Endothelial cell (in vitro differentiated cells): ENCODE results near the gene SFXN4. TPM values are rescaled to one million over a fixed set of nuclear protein-coding genes. Genes with fewer than 3 reads are reported as not detected.
A peak's percentile ranks its signal among the peaks of the same experiment; 100 is the strongest.

ENCODE experiments used
- DNase-seq: peaks from one replicate; pipeline ENCODE4 v3.0.0; 2021; ENCODE audit warnings: low spot score
- H3K27ac Mint-ChIP-seq: one replicate; pipeline ENCODE4 v1.8.0; 2021; ENCODE audit warnings: mixed read lengths, inconsistent platforms; ENCODE audit not compliant: unreplicated experiment
- H3K27me3 Mint-ChIP-seq: one replicate; pipeline ENCODE4 v1.8.0; 2021; ENCODE audit warnings: mild to moderate bottlenecking, moderate library complexity, mixed read lengths, inconsistent platforms; ENCODE audit not compliant: unreplicated experiment
- H3K36me3 Mint-ChIP-seq: one replicate; pipeline ENCODE4 v1.8.0; 2021; ENCODE audit warnings: mild to moderate bottlenecking, low read depth, mixed read lengths, inconsistent platforms; ENCODE audit not compliant: unreplicated experiment
- H3K4me1 Mint-ChIP-seq: one replicate; pipeline ENCODE4 v1.8.0; 2021; ENCODE audit warnings: mild to moderate bottlenecking, mixed read lengths, inconsistent platforms; ENCODE audit not compliant: unreplicated experiment
- H3K4me3 Mint-ChIP-seq: one replicate; pipeline ENCODE4 v1.8.0; 2021; ENCODE audit warnings: mild to moderate bottlenecking, mixed read lengths, inconsistent platforms; ENCODE audit not compliant: unreplicated experiment
- H3K9me3 Mint-ChIP-seq: one replicate; pipeline ENCODE4 v1.8.0; 2021; ENCODE audit warnings: mixed read lengths, inconsistent platforms; ENCODE audit not compliant: unreplicated experiment
- total RNA-seq: library from RNA; stranded (reverse); fragmentation: NEBNext Ultra II Directional; extraction: Animal tissue kit (Norgen Biotek cat#: 25700); gene quantifications from one replicate; pipeline ENCODE4 v1.2.1, GENCODE V29; 2021; ENCODE audit not compliant: unreplicated experiment
- TF ChIP-seq, protein P1 (sequence below): fragments of 200-600 bp; sonication (generic); IDR thresholded peaks from one replicate; pipeline ENCODE4 v1.5.0; 2021; ENCODE audit warnings: antibody characterized with exemption; ENCODE audit not compliant: unreplicated experiment

SFXN4 gene
- total RNA-seq, 1 donor from 2014 or later, result 19.0 TPM

DNA sequence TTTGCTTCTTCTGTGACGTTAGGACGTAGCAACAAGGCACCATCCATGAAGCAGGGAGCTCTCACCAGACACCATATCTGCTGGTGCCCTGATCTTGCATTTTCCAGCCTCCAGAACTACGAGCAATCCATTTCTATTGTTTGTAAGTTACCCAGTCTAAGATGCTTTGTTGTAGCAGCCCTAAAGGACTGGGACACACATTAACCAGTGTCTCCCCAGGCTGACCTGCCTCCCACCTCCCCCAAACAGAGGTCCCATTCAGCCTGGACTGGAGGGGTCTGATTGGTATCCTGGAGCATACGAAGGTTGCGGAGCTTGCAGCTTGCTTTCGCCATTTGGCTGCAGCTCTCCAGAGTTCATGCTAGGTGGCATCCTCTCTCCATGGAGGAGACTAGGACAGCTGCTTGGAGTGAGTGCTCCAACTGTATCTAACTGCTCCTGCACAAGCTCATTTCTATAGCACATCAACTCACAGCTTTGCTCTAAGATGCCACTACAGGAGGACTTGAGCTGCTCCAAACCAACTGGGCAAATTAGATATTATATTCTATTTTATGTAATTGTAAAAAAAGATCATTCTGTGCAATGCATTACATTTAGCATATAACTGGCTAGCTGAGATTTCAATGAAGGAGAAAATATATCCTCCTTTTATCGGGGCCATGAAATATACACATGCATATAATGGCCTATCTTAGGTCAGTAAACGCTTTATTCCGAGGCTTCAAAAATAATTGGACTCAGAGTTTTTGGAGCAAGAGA lies 33.9 kb upstream of the SFXN4 start:
- Mint-ChIP-seq H3K27ac (peak overlapping the region; percentile 11), H3K4me3 (no peak overlapping the region), H3K4me1 (peaks cover 41% of the 10 kb centered on the region), H3K27me3 (no peaks in the 10 kb centered on the region), H3K36me3 (peaks cover 3% of the 10 kb centered on the region), H3K9me3 (no peaks in the 10 kb centered on the region)
- TF ChIP-seq, protein P1, sequence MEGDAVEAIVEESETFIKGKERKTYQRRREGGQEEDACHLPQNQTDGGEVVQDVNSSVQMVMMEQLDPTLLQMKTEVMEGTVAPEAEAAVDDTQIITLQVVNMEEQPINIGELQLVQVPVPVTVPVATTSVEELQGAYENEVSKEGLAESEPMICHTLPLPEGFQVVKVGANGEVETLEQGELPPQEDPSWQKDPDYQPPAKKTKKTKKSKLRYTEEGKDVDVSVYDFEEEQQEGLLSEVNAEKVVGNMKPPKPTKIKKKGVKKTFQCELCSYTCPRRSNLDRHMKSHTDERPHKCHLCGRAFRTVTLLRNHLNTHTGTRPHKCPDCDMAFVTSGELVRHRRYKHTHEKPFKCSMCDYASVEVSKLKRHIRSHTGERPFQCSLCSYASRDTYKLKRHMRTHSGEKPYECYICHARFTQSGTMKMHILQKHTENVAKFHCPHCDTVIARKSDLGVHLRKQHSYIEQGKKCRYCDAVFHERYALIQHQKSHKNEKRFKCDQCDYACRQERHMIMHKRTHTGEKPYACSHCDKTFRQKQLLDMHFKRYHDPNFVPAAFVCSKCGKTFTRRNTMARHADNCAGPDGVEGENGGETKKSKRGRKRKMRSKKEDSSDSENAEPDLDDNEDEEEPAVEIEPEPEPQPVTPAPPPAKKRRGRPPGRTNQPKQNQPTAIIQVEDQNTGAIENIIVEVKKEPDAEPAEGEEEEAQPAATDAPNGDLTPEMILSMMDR, result no peak
- peak; percentile 60 for DNase-seq

DNA sequence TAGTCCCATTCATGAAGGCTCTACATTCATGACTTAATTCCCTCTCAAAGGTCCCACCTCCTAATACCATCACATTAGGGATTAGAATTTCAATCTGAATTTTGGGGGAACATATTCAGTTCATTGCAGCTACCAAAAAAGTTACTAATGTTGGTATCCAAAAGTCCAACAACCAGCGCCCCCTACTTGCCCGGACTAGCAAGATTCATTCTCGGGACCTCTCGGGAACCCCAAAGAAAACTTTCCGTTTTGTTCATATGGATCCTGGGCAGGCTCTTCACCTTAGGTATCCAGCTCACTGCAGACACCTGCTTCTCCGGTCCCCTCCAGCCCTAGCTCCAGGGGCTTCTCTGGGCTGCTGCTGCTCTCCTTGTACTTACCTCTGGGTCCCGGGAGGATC lies 32.9 kb upstream of the SFXN4 start:
- TF ChIP-seq, protein P1, result peak; percentile 24
- Mint-ChIP-seq H3K4me1 (peaks cover 33% of the 10 kb centered on the region), H3K36me3 (peaks cover 3% of the 10 kb centered on the region), H3K27me3 (no peaks in the 10 kb centered on the region), H3K4me3 (no peak overlapping the region), H3K9me3 (no peaks in the 10 kb centered on the region), H3K27ac (peak overlapping the region; percentile 42)
- no peak for DNase-seq

DNA sequence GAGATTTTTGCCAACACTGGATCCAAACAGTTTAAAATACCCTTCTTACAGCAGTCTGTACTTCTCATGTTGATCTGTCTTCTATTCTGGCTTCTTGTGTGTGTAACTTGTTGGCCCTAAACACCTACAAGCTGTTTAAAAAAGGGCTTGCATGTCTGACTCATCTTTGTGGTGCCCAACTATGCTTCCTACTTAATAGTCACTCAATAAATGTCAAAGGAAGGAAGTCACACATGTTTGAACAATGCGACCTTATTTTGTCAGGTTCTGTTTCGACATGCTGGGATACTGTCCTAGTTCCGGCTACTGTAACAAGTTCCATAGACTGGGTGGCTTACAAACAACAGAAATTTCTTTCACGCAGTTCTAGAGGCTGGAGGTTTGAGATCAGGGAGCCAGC lies 32.4 kb upstream of the SFXN4 start:
- Mint-ChIP-seq H3K4me3 (no peak overlapping the region), H3K36me3 (peaks cover 3% of the 10 kb centered on the region), H3K9me3 (no peaks in the 10 kb centered on the region), H3K27ac (peak overlapping the region; percentile 62), H3K4me1 (peaks cover 29% of the 10 kb centered on the region), H3K27me3 (no peaks in the 10 kb centered on the region)
- TF ChIP-seq, protein P1, result no peak
- no peak for DNase-seq

DNA sequence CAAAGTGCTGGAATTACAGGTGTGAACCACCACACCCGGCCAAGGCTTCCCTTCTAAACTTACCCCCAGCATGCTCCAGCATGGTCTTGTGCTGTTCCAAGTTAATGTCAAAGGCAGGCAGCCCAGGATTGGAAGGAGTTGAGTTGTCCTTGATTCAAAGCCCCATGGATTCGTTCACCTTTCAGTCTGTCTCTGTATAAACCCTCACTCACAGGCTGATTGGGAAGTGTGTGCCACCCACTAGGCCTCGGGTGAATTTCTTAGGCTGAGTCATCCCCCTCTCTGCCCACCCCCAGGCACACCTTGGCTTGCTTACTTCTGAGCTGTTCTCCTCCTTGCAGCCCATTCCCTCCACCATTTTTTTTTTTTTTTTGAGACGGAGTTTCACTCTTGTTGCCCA lies 26.4 kb upstream of the SFXN4 start:
- no peak overlapping the region for H3K4me3 Mint-ChIP-seq
- H3K4me1 Mint-ChIP-seq, result peaks cover 9% of the 10 kb centered on the region
- TF ChIP-seq, protein P1, result no peak
- H3K27ac Mint-ChIP-seq, result no peak overlapping the region
- no peaks in the 10 kb centered on the region for H3K27me3 Mint-ChIP-seq
- no peaks in the 10 kb centered on the region for H3K36me3 Mint-ChIP-seq
- no peaks in the 10 kb centered on the region for H3K9me3 Mint-ChIP-seq
- no peak for DNase-seq

DNA sequence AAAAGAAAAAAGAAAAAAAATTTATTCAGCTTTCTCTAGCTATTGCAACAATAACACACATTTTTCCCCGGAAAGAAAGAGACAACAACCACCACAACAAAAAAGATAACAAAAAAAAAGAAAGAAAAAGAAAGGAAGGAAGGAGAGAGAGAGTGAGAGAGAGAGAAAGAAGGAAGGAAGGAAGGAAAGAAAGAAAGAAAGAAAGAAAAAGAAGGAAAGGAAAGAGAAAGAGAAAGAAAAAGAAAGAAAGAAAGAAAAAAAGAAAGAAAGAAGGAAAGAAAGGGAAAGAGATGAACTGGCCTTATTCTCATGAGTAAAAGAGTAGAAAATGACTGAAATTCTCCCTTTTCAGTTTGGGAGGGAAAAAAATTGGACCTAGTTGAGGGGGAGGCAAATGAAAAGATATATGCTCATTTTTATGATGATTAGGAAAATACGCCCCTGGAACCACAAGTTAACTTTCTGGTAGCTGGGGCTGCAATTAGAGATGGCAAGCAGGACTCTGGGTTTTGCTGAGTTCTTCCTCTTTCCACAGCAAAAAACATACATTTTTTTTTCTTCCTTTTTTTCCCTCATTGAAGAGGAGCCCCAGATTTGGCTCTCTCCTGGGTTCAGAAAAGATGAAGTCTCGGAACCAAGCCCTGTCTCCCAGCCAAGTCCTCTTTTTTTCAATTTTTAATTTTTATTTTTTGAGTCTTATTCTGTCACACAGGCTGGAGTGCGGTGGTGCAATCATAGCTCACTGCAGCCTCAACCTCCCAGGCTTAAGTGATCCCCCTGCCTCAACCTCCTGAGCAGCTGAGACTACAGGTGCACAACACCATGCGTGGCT lies 25.7 kb upstream of the SFXN4 start:
- no peaks in the 10 kb centered on the region for H3K36me3 Mint-ChIP-seq
- DNase-seq, result no peak
- H3K27me3 Mint-ChIP-seq, result no peaks in the 10 kb centered on the region
- H3K4me1 Mint-ChIP-seq, result peaks cover 9% of the 10 kb centered on the region
- H3K4me3 Mint-ChIP-seq, result no peak overlapping the region
- no peaks in the 10 kb centered on the region for H3K9me3 Mint-ChIP-seq
- TF ChIP-seq, protein P1, result no peak
- H3K27ac Mint-ChIP-seq, result no peak overlapping the region
